HEK293 (cell line): ENCODE results near the gene PTGFRN.

Experiments
- CTCF ChIA-PET: fragments of 350-600 bp; formaldehyde crosslinking; extraction: SDS; loops from one replicate; lab custom pipeline; 2021; ENCODE audit warnings: antibody characterized with exemption; lab: Yijun Ruan, JAX
- POLR2A ChIA-PET: fragments of 300-600 bp; formaldehyde crosslinking; extraction: SDS; loops from one replicate; lab custom pipeline; 2020; ENCODE audit warnings: antibody characterized with exemption, inconsistent platforms; lab: Yijun Ruan, JAX
- H3K27ac ChIP-seq: fragments of 200-500 bp; sonication (Bioruptor generic); 2 replicates; pipeline ENCODE4 v1.5.1; 2014; ENCODE audit warnings: low read depth, low read length, control low read depth, inconsistent platforms; ENCODE audit errors: extremely low read depth
- H3K36me3 ChIP-seq, 2 experiments: fragments of 200-500 bp in 1 of 2; sonication (Bioruptor generic) in 1 of 2; 1 replicate in 1 of 2; 2 replicates in 1 of 2; pipeline ENCODE4 v1.5.1; 2014 to 2017; ENCODE audit warnings: inconsistent platforms in 2 of 2, low read length in 2 of 2; ENCODE audit not compliant: control insufficient read depth in 2 of 2, insufficient read depth in 1 of 2
- H3K4me1 ChIP-seq: fragments of 200-500 bp; sonication (Bioruptor generic); 2 replicates; pipeline ENCODE4 v1.5.1; 2014; ENCODE audit warnings: mild to moderate bottlenecking, low read length, inconsistent platforms; ENCODE audit not compliant: control insufficient read depth, insufficient read depth
- H3K4me3 ChIP-seq: 2 replicates; pipeline ENCODE4 v1.5.1; 2011; ENCODE audit warnings: low read depth, mild to moderate bottlenecking, control low read depth, low read length, moderate library complexity
- H3K9me3 ChIP-seq: fragments of 200-500 bp; sonication (Bioruptor generic); 2 replicates; pipeline ENCODE4 v1.5.1; 2014; ENCODE audit warnings: low read depth, low read length, inconsistent platforms; ENCODE audit not compliant: control insufficient read depth, insufficient read depth
- REST ChIP-seq: fragments of 450-650 bp; formaldehyde crosslinking; IDR thresholded peaks from 2 replicates; pipeline ENCODE4 v1.5.1; 2016; ENCODE audit warnings: missing biosample characterization, missing genetic modification characterization
- YY2 ChIP-seq: fragments of 450-650 bp; formaldehyde crosslinking; IDR thresholded peaks from 2 replicates; pipeline ENCODE4 v1.5.1; 2016; ENCODE audit warnings: missing biosample characterization, missing genetic modification characterization
- ZBTB10 ChIP-seq: fragments of 450-650 bp; formaldehyde crosslinking; IDR thresholded peaks from 2 replicates; pipeline ENCODE4 v1.5.1; 2016; ENCODE audit warnings: missing biosample characterization, missing genetic modification characterization
- ZBTB26 ChIP-seq: fragments of 450-650 bp; formaldehyde crosslinking; optimal IDR thresholded peaks from 2 replicates; pipeline ENCODE3; 2016; ENCODE audit warnings: missing biosample characterization, mild to moderate bottlenecking, missing genetic modification characterization
- ZFP41 ChIP-seq: fragments of 450-650 bp; formaldehyde crosslinking; IDR thresholded peaks from 2 replicates; pipeline ENCODE4 v1.5.1; 2016; ENCODE audit warnings: missing biosample characterization, missing genetic modification characterization, borderline replicate concordance
- ZNF132 ChIP-seq: fragments of 450-650 bp; formaldehyde crosslinking; IDR thresholded peaks from 2 replicates; pipeline ENCODE4 v1.5.1; 2017; ENCODE audit warnings: missing biosample characterization, missing genetic modification characterization, borderline replicate concordance
- ZNF174 ChIP-seq: fragments of 450-650 bp; formaldehyde crosslinking; IDR thresholded peaks from 2 replicates; pipeline ENCODE4 v1.5.0; 2017; ENCODE audit warnings: missing biosample characterization, mild to moderate bottlenecking, missing genetic modification characterization
- ZNF19 ChIP-seq: fragments of 450-650 bp; formaldehyde crosslinking; IDR thresholded peaks from 2 replicates; pipeline ENCODE4; 2016; ENCODE audit warnings: missing biosample characterization, missing genetic modification characterization, low read depth
- ZNF211 ChIP-seq: fragments of 450-650 bp; formaldehyde crosslinking; IDR thresholded peaks from 2 replicates; pipeline ENCODE4 v1.5.1; 2016; ENCODE audit warnings: low read depth, missing biosample characterization, missing genetic modification characterization
- ZNF302 ChIP-seq: fragments of 450-650 bp; formaldehyde crosslinking; IDR thresholded peaks from 2 replicates; pipeline ENCODE4 v1.5.1; 2016; ENCODE audit warnings: missing biosample characterization, missing genetic modification characterization, low read depth
- ZNF37A ChIP-seq: fragments of 450-650 bp; IDR thresholded peaks from 2 replicates; pipeline ENCODE4 v1.5.1; 2018; ENCODE audit warnings: missing biosample characterization, missing genetic modification characterization
- ZNF423 ChIP-seq: fragments of 450-650 bp; formaldehyde crosslinking; IDR thresholded peaks from 2 replicates; pipeline ENCODE4 v1.5.1; 2016; ENCODE audit warnings: missing biosample characterization, missing genetic modification characterization
- ZNF600 ChIP-seq: fragments of 450-650 bp; formaldehyde crosslinking; IDR thresholded peaks from 2 replicates; pipeline ENCODE4 v1.5.1; 2016; ENCODE audit warnings: missing biosample characterization, missing genetic modification characterization
- ZSCAN16 ChIP-seq: fragments of 450-650 bp; formaldehyde crosslinking; IDR thresholded peaks from 2 replicates; pipeline ENCODE4 v1.5.1; 2016; ENCODE audit warnings: missing biosample characterization, missing genetic modification characterization
- TF ChIP-seq, protein P1 (sequence below): fragments of 450-650 bp; formaldehyde crosslinking; IDR thresholded peaks from 2 replicates; pipeline ENCODE4 v1.5.1; 2017; ENCODE audit warnings: missing biosample characterization, missing genetic modification characterization
- TF ChIP-seq, protein P2 (sequence below): fragments of 450-650 bp; formaldehyde crosslinking; IDR thresholded peaks from 2 replicates; pipeline ENCODE4 v1.5.1; 2016; ENCODE audit warnings: missing biosample characterization, missing genetic modification characterization
- TF ChIP-seq, protein P3 (sequence below): fragments of 450-650 bp; formaldehyde crosslinking; IDR thresholded peaks from 2 replicates; pipeline ENCODE4 v1.5.1; 2016; ENCODE audit warnings: missing biosample characterization, missing genetic modification characterization
- TF ChIP-seq, protein P4 (sequence below): IDR thresholded peaks from 2 replicates; pipeline ENCODE4 v1.6.1; 2011; ENCODE audit warnings: mild to moderate bottlenecking, low read depth, low read length, borderline replicate concordance

The PTGFRN gene

GRCh38 chr1:116913941-116914340, 4.2 kb downstream of the PTGFRN start:
- peaks cover 5% of the 10 kb centered on the region; the same call in 1 of the 2 replicates for H3K4me1 ChIP-seq
- TF ChIP-seq ZSCAN16 (no peak), ZNF600 (tag by site-specific recombination) (0 out of 2 replicates have a peak, but pooled peaks have one; percentile 29)
- POLR2A ChIA-PET = no interaction called here
- CTCF ChIA-PET = interaction anchor here (0.6 to 1.4 kb wide), 3 partner anchors 21 to 177 kb away, joined by 4 to 7 read pairs (median 5); no protein-coding TSS in a partner anchor
- no peak overlapping the region for H3K27ac ChIP-seq
- no peak overlapping the region for H3K4me3 ChIP-seq
- H3K36me3 ChIP-seq = no peaks in the 10 kb centered on the region
- H3K9me3 ChIP-seq = no peaks in the 10 kb centered on the region

DNA sequence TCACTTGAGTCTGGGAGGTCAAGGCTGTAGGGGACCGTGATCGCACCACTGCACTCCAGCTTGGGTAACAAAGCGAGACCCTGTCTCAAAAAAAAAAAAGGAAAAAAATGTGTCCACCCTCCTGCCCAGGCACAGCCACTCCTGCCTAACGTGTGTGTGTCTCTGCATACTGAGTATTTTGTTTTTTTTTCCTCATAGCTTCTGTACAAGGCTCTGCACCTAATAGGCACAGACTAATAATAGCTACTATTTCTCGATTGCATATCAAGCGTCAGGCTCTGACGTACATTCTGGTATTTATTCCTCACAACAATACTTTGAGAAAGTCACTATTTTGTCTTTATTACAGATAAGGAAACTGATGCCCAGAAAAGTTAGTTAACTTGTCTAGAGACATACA, 5.0 kb downstream of the PTGFRN start:
- H3K27ac ChIP-seq = no peak overlapping the region
- POLR2A ChIA-PET = no interaction called here
- H3K36me3 ChIP-seq = no peaks in the 10 kb centered on the region
- H3K4me3 ChIP-seq = no peak overlapping the region
- CTCF ChIA-PET = interaction anchor here (0.9 to 1.4 kb wide), 3 partner anchors 11 to 177 kb away, joined by 3 to 7 read pairs (median 4); no protein-coding TSS in a partner anchor
- H3K9me3 ChIP-seq = no peaks in the 10 kb centered on the region
- peaks cover 5% of the 10 kb centered on the region; the same call in 1 of the 2 replicates for H3K4me1 ChIP-seq
- TF ChIP-seq ZFP41 (tag by site-specific recombination) (no peak), YY2 (tag by site-specific recombination) (no peak), ZNF132 (no peak), ZNF302 (tag by site-specific recombination) (no peak), ZNF174 (no peak), ZBTB10 (no peak), ZNF19 (tag by site-specific recombination) (no peak), ZBTB26 (no peak), ZNF37A (tag by site-specific recombination) (no peak), ZNF423 (tag by site-specific recombination) (no peak), ZNF211 (no peak), REST (tag by site-specific recombination) (no peak), ZNF600 (tag by site-specific recombination) (no peak)
- TF ChIP-seq, protein P1, sequence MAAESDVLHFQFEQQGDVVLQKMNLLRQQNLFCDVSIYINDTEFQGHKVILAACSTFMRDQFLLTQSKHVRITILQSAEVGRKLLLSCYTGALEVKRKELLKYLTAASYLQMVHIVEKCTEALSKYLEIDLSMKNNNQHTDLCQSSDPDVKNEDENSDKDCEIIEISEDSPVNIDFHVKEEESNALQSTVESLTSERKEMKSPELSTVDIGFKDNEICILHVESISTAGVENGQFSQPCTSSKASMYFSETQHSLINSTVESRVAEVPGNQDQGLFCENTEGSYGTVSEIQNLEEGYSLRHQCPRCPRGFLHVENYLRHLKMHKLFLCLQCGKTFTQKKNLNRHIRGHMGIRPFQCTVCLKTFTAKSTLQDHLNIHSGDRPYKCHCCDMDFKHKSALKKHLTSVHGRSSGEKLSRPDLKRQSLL = no peak
- TF ChIP-seq, protein P2, sequence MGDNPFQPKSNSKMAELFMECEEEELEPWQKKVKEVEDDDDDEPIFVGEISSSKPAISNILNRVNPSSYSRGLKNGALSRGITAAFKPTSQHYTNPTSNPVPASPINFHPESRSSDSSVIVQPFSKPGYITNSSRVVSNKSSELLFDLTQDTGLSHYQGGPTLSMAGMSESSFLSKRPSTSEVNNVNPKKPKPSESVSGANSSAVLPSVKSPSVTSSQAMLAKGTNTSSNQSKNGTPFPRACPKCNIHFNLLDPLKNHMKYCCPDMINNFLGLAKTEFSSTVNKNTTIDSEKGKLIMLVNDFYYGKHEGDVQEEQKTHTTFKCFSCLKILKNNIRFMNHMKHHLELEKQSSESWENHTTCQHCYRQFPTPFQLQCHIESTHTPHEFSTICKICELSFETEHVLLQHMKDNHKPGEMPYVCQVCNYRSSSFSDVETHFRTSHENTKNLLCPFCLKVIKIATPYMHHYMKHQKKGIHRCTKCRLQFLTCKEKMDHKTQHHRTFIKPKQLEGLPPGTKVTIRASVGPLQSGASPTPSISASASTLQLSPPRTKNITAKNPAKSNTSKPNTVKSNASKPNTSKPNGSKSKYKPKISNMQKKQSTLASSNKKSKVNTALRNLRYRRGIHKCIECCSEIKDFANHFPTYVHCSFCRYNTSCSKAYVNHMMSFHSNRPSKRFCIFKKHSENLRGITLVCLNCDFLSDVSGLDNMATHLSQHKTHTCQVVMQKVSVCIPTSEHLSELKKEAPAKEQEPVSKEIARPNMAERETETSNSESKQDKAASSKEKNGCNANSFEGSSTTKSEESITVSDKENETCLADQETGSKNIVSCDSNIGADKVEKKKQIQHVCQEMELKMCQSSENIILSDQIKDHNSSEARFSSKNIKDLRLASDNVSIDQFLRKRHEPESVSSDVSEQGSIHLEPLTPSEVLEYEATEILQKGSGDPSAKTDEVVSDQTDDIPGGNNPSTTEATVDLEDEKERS (tag by site-specific recombination) = no peak
- TF ChIP-seq, protein P3, sequence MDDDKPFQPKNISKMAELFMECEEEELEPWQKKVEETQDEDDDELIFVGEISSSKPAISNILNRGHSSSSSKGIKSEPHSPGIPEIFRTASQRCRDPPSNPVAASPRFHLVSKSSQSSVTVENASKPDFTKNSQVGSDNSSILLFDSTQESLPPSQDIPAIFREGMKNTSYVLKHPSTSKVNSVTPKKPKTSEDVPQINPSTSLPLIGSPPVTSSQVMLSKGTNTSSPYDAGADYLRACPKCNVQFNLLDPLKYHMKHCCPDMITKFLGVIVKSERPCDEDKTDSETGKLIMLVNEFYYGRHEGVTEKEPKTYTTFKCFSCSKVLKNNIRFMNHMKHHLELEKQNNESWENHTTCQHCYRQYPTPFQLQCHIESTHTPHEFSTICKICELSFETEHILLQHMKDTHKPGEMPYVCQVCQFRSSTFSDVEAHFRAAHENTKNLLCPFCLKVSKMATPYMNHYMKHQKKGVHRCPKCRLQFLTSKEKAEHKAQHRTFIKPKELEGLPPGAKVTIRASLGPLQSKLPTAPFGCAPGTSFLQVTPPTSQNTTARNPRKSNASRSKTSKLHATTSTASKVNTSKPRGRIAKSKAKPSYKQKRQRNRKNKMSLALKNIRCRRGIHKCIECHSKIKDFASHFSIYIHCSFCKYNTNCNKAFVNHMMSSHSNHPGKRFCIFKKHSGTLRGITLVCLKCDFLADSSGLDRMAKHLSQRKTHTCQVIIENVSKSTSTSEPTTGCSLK = no peak
- TF ChIP-seq, protein P4, sequence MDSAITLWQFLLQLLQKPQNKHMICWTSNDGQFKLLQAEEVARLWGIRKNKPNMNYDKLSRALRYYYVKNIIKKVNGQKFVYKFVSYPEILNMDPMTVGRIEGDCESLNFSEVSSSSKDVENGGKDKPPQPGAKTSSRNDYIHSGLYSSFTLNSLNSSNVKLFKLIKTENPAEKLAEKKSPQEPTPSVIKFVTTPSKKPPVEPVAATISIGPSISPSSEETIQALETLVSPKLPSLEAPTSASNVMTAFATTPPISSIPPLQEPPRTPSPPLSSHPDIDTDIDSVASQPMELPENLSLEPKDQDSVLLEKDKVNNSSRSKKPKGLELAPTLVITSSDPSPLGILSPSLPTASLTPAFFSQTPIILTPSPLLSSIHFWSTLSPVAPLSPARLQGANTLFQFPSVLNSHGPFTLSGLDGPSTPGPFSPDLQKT = no peak
